SK-N-SH (cell line): ENCODE results near the gene SOX9. TPM values are rescaled to one million over a fixed set of nuclear protein-coding genes. Genes with fewer than 3 reads are reported as not detected.

ENCODE experiments used
- CTCF ChIA-PET: fragments of 300-600, 350-600 bp; formaldehyde crosslinking; extraction: SDS; loops from one replicate; lab custom pipeline; 2021; lab: Yijun Ruan, JAX
- POLR2A ChIA-PET: fragments of 350-600 bp; sonication (Branson Sonifier 250); formaldehyde crosslinking; extraction: SDS; loops from one replicate; lab custom pipeline; 2020; ENCODE audit warnings: antibody characterized with exemption, inconsistent platforms; lab: Yijun Ruan, JAX
- DNase-seq: peaks from one replicate; pipeline ENCODE4 v3.0.0; 2012
- H2AFZ ChIP-seq: fragments of 200-600 bp; sonication (generic); 2 replicates; pipeline ENCODE4 v1.8.1; 2016; ENCODE audit warnings: antibody characterized with exemption, mild to moderate bottlenecking, low read depth
- H3F3A ChIP-seq: fragments of 200-600 bp; sonication (generic); replicated peaks from 2 replicates; pipeline ENCODE3; 2016; ENCODE audit warnings: antibody characterized with exemption, mild to moderate bottlenecking; ENCODE audit not compliant: insufficient read depth
- H3K27ac ChIP-seq, 2 experiments: fragments of 200-500 bp in 1 of 2; fragments of 200-600 bp in 1 of 2; sonication (Bioruptor generic) in 1 of 2; sonication (generic), shearing (Covaris generic) in 1 of 2; 2 replicates each; pipeline versions ENCODE4 v1.5.1 to v1.6.1; 2014 to 2016; ENCODE audit warnings: low read depth in 2 of 2, inconsistent platforms in 1 of 2, low read length in 1 of 2, mild to moderate bottlenecking in 1 of 2, mixed read lengths in 1 of 2
- H3K27me3 ChIP-seq: fragments of 200-600 bp; sonication (generic), shearing (Covaris generic); 2 replicates; pipeline ENCODE4 v1.6.1; 2016; ENCODE audit warnings: mixed run types; ENCODE audit not compliant: insufficient read depth
- H3K36me3 ChIP-seq, 2 experiments: fragments of 200-500 bp in 1 of 2; fragments of 200-600 bp in 1 of 2; sonication (Bioruptor generic) in 1 of 2; sonication (generic) in 1 of 2; replicated peaks in 1 of 2; 2 replicates each; pipeline versions ENCODE3 to v1.5.1; 2014 to 2016; ENCODE audit warnings: low read length in 1 of 2, mild to moderate bottlenecking in 1 of 2; ENCODE audit not compliant: insufficient read depth in 2 of 2, control insufficient read depth in 1 of 2
- H3K4me1 ChIP-seq, 2 experiments: fragments of 200-500 bp in 1 of 2; fragments of 200-600 bp in 1 of 2; sonication (Bioruptor generic) in 1 of 2; sonication (generic), shearing (Covaris generic) in 1 of 2; 2 replicates each; pipeline versions ENCODE4 v1.5.1 to v1.6.1; 2014 to 2016; ENCODE audit warnings: low read depth in 1 of 2, low read length in 1 of 2, mixed run types in 1 of 2; ENCODE audit not compliant: insufficient read depth in 2 of 2, control insufficient read depth in 1 of 2
- H3K4me2 ChIP-seq: fragments of 200-600 bp; sonication (generic), shearing (Covaris generic); 2 replicates; pipeline ENCODE4 v1.6.1; 2017; ENCODE audit warnings: mixed run types
- H3K4me3 ChIP-seq, 2 experiments: fragments of 200-500 bp in 1 of 2; fragments of 200-600 bp in 1 of 2; sonication (Bioruptor generic) in 1 of 2; sonication (generic), shearing (Covaris generic) in 1 of 2; 2 replicates each; pipeline versions ENCODE4 v1.5.1 to v1.8.1; 2014 to 2016; ENCODE audit warnings: low read depth in 2 of 2, inconsistent platforms in 1 of 2, low read length in 1 of 2, mild to moderate bottlenecking in 1 of 2, mixed read lengths in 1 of 2, moderate library complexity in 1 of 2
- H3K79me2 ChIP-seq: fragments of 200-600 bp; sonication (generic); 2 replicates; pipeline ENCODE4 v1.8.1; 2017; ENCODE audit warnings: mild to moderate bottlenecking; ENCODE audit not compliant: insufficient read depth
- H3K9ac ChIP-seq: fragments of 200-600 bp; sonication (generic); 2 replicates; pipeline ENCODE4 v1.6.1; 2017; ENCODE audit warnings: mixed run types
- H3K9me2 ChIP-seq: fragments of 200-600 bp; sonication (generic); 2 replicates; pipeline ENCODE4 v1.6.1; 2017; ENCODE audit warnings: mixed run types
- H3K9me3 ChIP-seq: fragments of 200-600 bp; sonication (generic); 2 replicates; pipeline ENCODE4 v1.6.1; 2017; ENCODE audit warnings: mixed run types, mild to moderate bottlenecking, moderate library complexity
- H4K20me1 ChIP-seq: fragments of 200-600 bp; sonication (generic); 2 replicates; pipeline ENCODE4 v1.6.1; 2017; ENCODE audit warnings: mild to moderate bottlenecking, mixed run types; ENCODE audit not compliant: insufficient read depth
- CTCF ChIP-seq: fragments of 200-600 bp; sonication (generic); IDR thresholded peaks from 2 replicates; pipeline ENCODE4 v1.6.1; 2017; ENCODE audit warnings: antibody characterized with exemption, mild to moderate bottlenecking, moderate library complexity
- ELF1 ChIP-seq: IDR thresholded peaks from 2 replicates; pipeline ENCODE4 v1.4.0; 2012
- EZH2phosphoT487 ChIP-seq: fragments of 200-600 bp; sonication (generic); IDR thresholded peaks from 2 replicates; pipeline ENCODE4 v1.6.1; 2017; ENCODE audit warnings: low read depth, mixed run types, mild to moderate bottlenecking, antibody characterized with exemption, moderate library complexity, borderline replicate concordance
- FOXJ3 ChIP-seq: sonication (generic); formaldehyde crosslinking; IDR thresholded peaks from 2 replicates; pipeline ENCODE4 v1.5.1; 2020; ENCODE audit warnings: mild to moderate bottlenecking, missing genetic modification reagents
- IRF3 ChIP-seq: fragments of 150-350 bp; IDR thresholded peaks from 2 replicates; pipeline ENCODE4 v1.6.1; 2016; ENCODE audit warnings: mild to moderate bottlenecking, low read depth, low read length
- MXI1 ChIP-seq: IDR thresholded peaks from 2 replicates; pipeline ENCODE4 v1.6.1; 2012; ENCODE audit warnings: mild to moderate bottlenecking, low read depth, low read length, improper control_type of control experiment
- REST ChIP-seq: IDR thresholded peaks from 2 replicates; pipeline ENCODE4 v1.6.1; 2012; ENCODE audit warnings: mild to moderate bottlenecking, low read depth, low read length, moderate library complexity
- SIN3A ChIP-seq: IDR thresholded peaks from 2 replicates; pipeline ENCODE4 v1.6.1; 2012; ENCODE audit warnings: low read depth, mild to moderate bottlenecking, low read length, moderate library complexity, borderline replicate concordance
- SMC3 ChIP-seq: IDR thresholded peaks from 2 replicates; pipeline ENCODE4 v1.6.1; 2012; ENCODE audit warnings: low read depth, low read length, improper control_type of control experiment
- TAF1 ChIP-seq: IDR thresholded peaks from 2 replicates; pipeline ENCODE4 v1.6.1; 2012; ENCODE audit warnings: low read depth, mild to moderate bottlenecking, low read length, moderate library complexity, borderline replicate concordance
- TCF12 ChIP-seq: IDR thresholded peaks from 2 replicates; pipeline ENCODE4 v1.4.0; 2012
- USF2 ChIP-seq: fragments of 150-350 bp; IDR thresholded peaks from 2 replicates; pipeline ENCODE4 v1.6.1; 2017; ENCODE audit warnings: antibody characterized with exemption, low read length, low read depth, borderline replicate concordance
- YY1 ChIP-seq: IDR thresholded peaks from 2 replicates; pipeline ENCODE4 v1.4.0; 2012; ENCODE audit warnings: low read depth, mild to moderate bottlenecking
- ZBTB33 ChIP-seq: IDR thresholded peaks from 2 replicates; pipeline ENCODE4 v1.4.0; 2012; ENCODE audit warnings: low read depth, borderline replicate concordance
- WGBS: methylation state at CpG from one replicate; pipeline ENCODE4 v1.1.6; 2017; ENCODE audit warnings: low lambda C conversion rate; 5-methylcytosine and 5-hydroxymethylcytosine counted together
- polyA plus RNA-seq, 3 experiments: library from polyadenylated mRNA; depleted of rRNA; stranded (reverse); fragments of >200 nt; gene quantifications; 2 replicates each; pipeline ENCODE4 v1.2.3, GENCODE V29; 2012

The SOX9 gene
- polyA plus RNA-seq, 1 of the 3 experiments (the other 2 are of a cell fraction) = 35.3 TPM

- TF ChIP-seq ZBTB33 = peak; percentile 79
- peak; percentile 97 for TF ChIP-seq TCF12
- TF ChIP-seq REST = peak; percentile 75
- peak; percentile 3; the same call in 1 of the 2 replicates for TF ChIP-seq SMC3
- TF ChIP-seq ELF1 = peak; percentile 43; the same call in 1 of the 2 replicates
- TF ChIP-seq MXI1 = no peak; the same call in 1 of the 2 replicates
- no peak for TF ChIP-seq FOXJ3 (CRISPR knock-in tag)
- TF ChIP-seq, all 33 proteins: peak for 24
These were observed 6.0 kb downstream of the SOX9 start (continued) for GRCh38 chr17:72126575-72127486.

GRCh38 chr17:72128039-72128438 is 7.2 kb downstream of the SOX9 start:
- no peaks in the 10 kb centered on the region for H3K9me3 ChIP-seq
- H4K20me1 ChIP-seq = peaks cover 21% of the 10 kb centered on the region
- H2AFZ ChIP-seq = no peak overlapping the region
- no peak overlapping the region for H3K4me3 ChIP-seq
- peaks cover 27% of the 10 kb centered on the region for H3F3A ChIP-seq
- no peaks in the 10 kb centered on the region for H3K9me2 ChIP-seq
- H3K36me3 ChIP-seq = peaks cover 8 to 26% of the 10 kb centered on the region in 2 experiments
- H3K27me3 ChIP-seq = no peaks in the 10 kb centered on the region
- CTCF ChIA-PET = interaction anchor here (1.9 kb wide), 1 partner anchor 412 kb away, joined by 7 read pairs; no protein-coding TSS in a partner anchor
- H3K4me2 ChIP-seq = no peak overlapping the region
- 97% methylated on average over 3 of the region's 3 CpGs for WGBS
- H3K79me2 ChIP-seq = peaks cover 23% of the 10 kb centered on the region
- DNase-seq = no peak
- no peak overlapping the region for H3K9ac ChIP-seq
- peaks cover 28 to 34% of the 10 kb centered on the region in 2 experiments for H3K4me1 ChIP-seq
- peak overlapping the region in 1 of 2 experiments; percentile 92; a peak in 1 of 4 replicates for H3K27ac ChIP-seq
- POLR2A ChIA-PET = no interaction called here
- TF ChIP-seq EZH2phosphoT487 (no peak), CTCF (no peak), IRF3 (no peak), REST (no peak), TAF1 (no peak), SIN3A (no peak), YY1 (no peak), ELF1 (no peak), USF2 (no peak)
